ENCODE measurements around the gene KDM4C. TPM values are rescaled to one million over a fixed set of nuclear protein-coding genes. Genes with fewer than 3 reads are reported as not detected.

The KDM4C gene
- total RNA-seq, 1 donor, result 50.7 TPM

- Histone ChIP-seq H4K20me1 (ENCODE audit: insufficient read depth, low read length) (no peaks in the 10 kb centered on the region), H3K9me3 (ENCODE audit: low read depth, low read length) (no peaks in the 10 kb centered on the region), H2AFZ (ENCODE audit: low read length) (no peak overlapping the region), H3K4me3 (ENCODE audit: insufficient read depth, low read length) (no peak overlapping the region), H3K27me3 (ENCODE audit: insufficient read depth, low read length) (no peaks in the 10 kb centered on the region), H3K27ac (ENCODE audit: low read depth, low read length) (no peak overlapping the region), H3K36me3 (ENCODE audit: insufficient read depth, low read length) (no peaks in the 10 kb centered on the region), H3K4me1 (ENCODE audit: insufficient read depth, low read length) (no peaks in the 10 kb centered on the region), H3K79me2 (ENCODE audit: insufficient read depth, low read length) (no peaks in the 10 kb centered on the region), H3K4me2 (ENCODE audit: insufficient read depth, low read length) (no peak overlapping the region)
- no peak for TF ChIP-seq CTCF (IDR thresholded peaks at IDR 0.05; ENCODE audit: extremely low read depth, low read depth, low read length)
- DNase-seq (ENCODE audit: insufficient read length, low spot score, missing footprints), result no peak
Measured at GRCh38 chr9:6973089-6973488, 215.3 kb downstream of the KDM4C start.

GRCh38 chr9:6973762-6974161 is 216.0 kb downstream of the KDM4C start:
- no peaks in the 10 kb centered on the region for H3K36me3 ChIP-seq (ENCODE audit: insufficient read depth, low read length)

GRCh38 chr9:6975198-6975597 is 217.4 kb downstream of the KDM4C start:
- no peak for DNase-seq (ENCODE audit: insufficient read length, low spot score, missing footprints)
- no peak overlapping the region for H3K27ac ChIP-seq (ENCODE audit: low read depth, low read length)
- no peak for TF ChIP-seq CTCF (IDR thresholded peaks at IDR 0.05; ENCODE audit: extremely low read depth, low read depth, low read length)

More at GRCh38 chr9:6973762-6974161, 216.0 kb downstream of the KDM4C start:
- H3K79me2 ChIP-seq (ENCODE audit: insufficient read depth, low read length), result no peaks in the 10 kb centered on the region
- no peak overlapping the region for H3K27ac ChIP-seq (ENCODE audit: low read depth, low read length)
- H4K20me1 ChIP-seq (ENCODE audit: insufficient read depth, low read length), result no peaks in the 10 kb centered on the region
- TF ChIP-seq CTCF (IDR thresholded peaks at IDR 0.05; ENCODE audit: extremely low read depth, low read depth, low read length), result no peak
- H3K9me3 ChIP-seq (ENCODE audit: low read depth, low read length), result no peaks in the 10 kb centered on the region
- no peaks in the 10 kb centered on the region for H3K27me3 ChIP-seq (ENCODE audit: insufficient read depth, low read length)
- no peak for DNase-seq (ENCODE audit: insufficient read length, low spot score, missing footprints)
- no peak overlapping the region for H3K4me2 ChIP-seq (ENCODE audit: insufficient read depth, low read length)
- H2AFZ ChIP-seq (ENCODE audit: low read length), result no peak overlapping the region
- H3K4me3 ChIP-seq (ENCODE audit: insufficient read depth, low read length), result no peak overlapping the region
- H3K4me1 ChIP-seq (ENCODE audit: insufficient read depth, low read length), result no peaks in the 10 kb centered on the region

DNA sequence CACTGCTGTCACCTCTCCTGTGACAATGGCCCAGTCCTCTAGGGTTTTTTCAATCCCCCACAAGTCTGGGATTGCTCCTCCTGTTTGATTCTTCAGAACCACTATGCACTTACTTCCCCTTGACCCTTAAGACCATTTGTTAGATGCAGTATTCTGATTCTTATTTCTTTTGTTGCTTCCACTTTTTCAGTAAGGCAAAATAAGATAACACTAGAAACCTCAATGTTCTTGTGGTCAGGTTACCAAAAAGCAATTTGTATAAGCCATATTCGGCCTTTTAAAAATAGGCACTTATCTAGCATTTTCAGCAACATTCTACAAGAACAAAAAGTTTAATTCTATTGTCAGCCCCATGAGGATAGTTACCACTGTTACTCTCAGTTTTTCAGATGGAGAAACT is 220.0 kb downstream of the KDM4C start:
- H3K9me3 ChIP-seq (ENCODE audit: low read depth, low read length), result no peaks in the 10 kb centered on the region
- no peak for DNase-seq (ENCODE audit: insufficient read length, low spot score, missing footprints)
- no peaks in the 10 kb centered on the region for H4K20me1 ChIP-seq (ENCODE audit: insufficient read depth, low read length)
- no peak overlapping the region for H3K4me3 ChIP-seq (ENCODE audit: insufficient read depth, low read length)
- no peaks in the 10 kb centered on the region for H3K79me2 ChIP-seq (ENCODE audit: insufficient read depth, low read length)
- H3K4me2 ChIP-seq (ENCODE audit: insufficient read depth, low read length), result no peak overlapping the region
- H3K27me3 ChIP-seq (ENCODE audit: insufficient read depth, low read length), result no peaks in the 10 kb centered on the region
- H2AFZ ChIP-seq (ENCODE audit: low read length), result no peak overlapping the region
- H3K4me1 ChIP-seq (ENCODE audit: insufficient read depth, low read length), result no peaks in the 10 kb centered on the region
- H3K27ac ChIP-seq (ENCODE audit: low read depth, low read length), result no peak overlapping the region
- no peaks in the 10 kb centered on the region for H3K36me3 ChIP-seq (ENCODE audit: insufficient read depth, low read length)
- no peak for TF ChIP-seq CTCF (IDR thresholded peaks at IDR 0.05; ENCODE audit: extremely low read depth, low read depth, low read length)

More at GRCh38 chr9:6975198-6975597, 217.4 kb downstream of the KDM4C start:
- Histone ChIP-seq H2AFZ (ENCODE audit: low read length) (no peak overlapping the region), H3K36me3 (ENCODE audit: insufficient read depth, low read length) (no peaks in the 10 kb centered on the region), H3K4me2 (ENCODE audit: insufficient read depth, low read length) (no peak overlapping the region), H3K27me3 (ENCODE audit: insufficient read depth, low read length) (no peaks in the 10 kb centered on the region), H3K79me2 (ENCODE audit: insufficient read depth, low read length) (no peaks in the 10 kb centered on the region), H3K9me3 (ENCODE audit: low read depth, low read length) (no peaks in the 10 kb centered on the region), H3K4me1 (ENCODE audit: insufficient read depth, low read length) (no peaks in the 10 kb centered on the region), H3K4me3 (ENCODE audit: insufficient read depth, low read length) (no peak overlapping the region), H4K20me1 (ENCODE audit: insufficient read depth, low read length) (no peaks in the 10 kb centered on the region)

Data from osteoblast (primary cell).